Natural killer cell (primary cell): ENCODE data around the gene ACOT7. TPM values are rescaled to one million over a fixed set of nuclear protein-coding genes. Genes with fewer than 3 reads are reported as not detected.

ENCODE experiments used
- ATAC-seq, 3 donors: fragments of 150-1000 bp in 2 of 3; fragments of 200-7000 bp in 1 of 3; cut with Tn5 transposase; 1 replicate in 1 of 3; 2 replicates in 2 of 3; pipeline ENCODE4 v1.10.0; 2021; ENCODE audit warnings: mild to moderate bottlenecking in 2 of 3, moderate library complexity in 2 of 3
- DNase-seq, 2 donors: peaks; one replicate each; pipeline versions ENCODE4 v3.0.0 to v3.0.0-alpha.2; 2013 to 2021; ENCODE audit warnings: mixed read lengths in 1 of 2
- H3K27ac ChIP-seq: one replicate; pipeline ENCODE4 v1.5.1; 2013; ENCODE audit warnings: mild to moderate bottlenecking, low read length
- H3K27me3 ChIP-seq: one replicate; pipeline ENCODE4 v1.6.1; 2013; ENCODE audit warnings: low read length; ENCODE audit not compliant: control insufficient read depth, insufficient read depth
- H3K36me3 ChIP-seq: one replicate; pipeline ENCODE4 v1.6.1; 2013; ENCODE audit warnings: low read length; ENCODE audit not compliant: control insufficient read depth, insufficient read depth
- H3K4me1 ChIP-seq: one replicate; pipeline ENCODE4 v1.6.1; 2013; ENCODE audit warnings: low read length; ENCODE audit not compliant: control insufficient read depth, insufficient read depth
- H3K4me3 ChIP-seq: one replicate; pipeline ENCODE4 v1.5.1; 2013; ENCODE audit warnings: low read length
- H3K9me3 ChIP-seq: one replicate; pipeline ENCODE4 v1.6.1; 2013; ENCODE audit warnings: low read length; ENCODE audit not compliant: control insufficient read depth, insufficient read depth
- H3K27ac Mint-ChIP-seq, 2 donors: one replicate each; pipeline ENCODE4 v1.8.0; 2022; ENCODE audit warnings: mild to moderate bottlenecking in 2 of 2, mixed read lengths in 2 of 2, moderate library complexity in 1 of 2
- H3K27me3 Mint-ChIP-seq, 2 donors: one replicate each; pipeline ENCODE4 v1.8.0; 2022; ENCODE audit warnings: low read depth in 2 of 2, mixed read lengths in 2 of 2
- H3K36me3 Mint-ChIP-seq: one replicate; pipeline ENCODE4 v1.8.0; 2022; ENCODE audit warnings: mixed read lengths
- H3K4me1 Mint-ChIP-seq, 2 donors: one replicate each; pipeline ENCODE4 v1.8.0; 2022; ENCODE audit warnings: mixed read lengths in 2 of 2
- H3K4me3 Mint-ChIP-seq: one replicate; pipeline ENCODE4 v1.8.0; 2022; ENCODE audit warnings: mild to moderate bottlenecking, moderate library complexity, mixed read lengths
- H3K9me3 Mint-ChIP-seq, 2 donors: one replicate each; pipeline ENCODE4 v1.8.0; 2022; ENCODE audit warnings: mixed read lengths in 2 of 2
- WGBS: methylation state at CpG from one replicate; pipeline ENCODE4 v1.1.7; 2013; ENCODE audit warnings: missing lambda C conversion rate; ENCODE audit not compliant: insufficient coverage; 5-methylcytosine and 5-hydroxymethylcytosine counted together
- intact Hi-C: fragments of 100-400 bp; cut with micrococcal nuclease; formaldehyde crosslinking; loops from one replicate; pipeline ENCODE4 v1.14.2; 2022
- total RNA-seq, 4 donors: library from RNA; stranded (reverse); fragments of 120-200 nt in 1 of 4; gene quantifications; one replicate each; pipeline versions ENCODE4 v1.2.3 to v1.2.4, GENCODE V29; 2013 to 2022
- TF ChIP-seq, protein P1 (sequence below): fragments of 200-600 bp; IDR thresholded peaks from one replicate; pipeline ENCODE4 v1.8.0; 2022; ENCODE audit warnings: antibody characterized with exemption

ACOT7 gene
- total RNA-seq, 3 donors from 2014 or later (not counting 1 experiment from before 2014, with no cell fraction given), result 11.5 to 16.9 (median 15.4) TPM

DNA sequence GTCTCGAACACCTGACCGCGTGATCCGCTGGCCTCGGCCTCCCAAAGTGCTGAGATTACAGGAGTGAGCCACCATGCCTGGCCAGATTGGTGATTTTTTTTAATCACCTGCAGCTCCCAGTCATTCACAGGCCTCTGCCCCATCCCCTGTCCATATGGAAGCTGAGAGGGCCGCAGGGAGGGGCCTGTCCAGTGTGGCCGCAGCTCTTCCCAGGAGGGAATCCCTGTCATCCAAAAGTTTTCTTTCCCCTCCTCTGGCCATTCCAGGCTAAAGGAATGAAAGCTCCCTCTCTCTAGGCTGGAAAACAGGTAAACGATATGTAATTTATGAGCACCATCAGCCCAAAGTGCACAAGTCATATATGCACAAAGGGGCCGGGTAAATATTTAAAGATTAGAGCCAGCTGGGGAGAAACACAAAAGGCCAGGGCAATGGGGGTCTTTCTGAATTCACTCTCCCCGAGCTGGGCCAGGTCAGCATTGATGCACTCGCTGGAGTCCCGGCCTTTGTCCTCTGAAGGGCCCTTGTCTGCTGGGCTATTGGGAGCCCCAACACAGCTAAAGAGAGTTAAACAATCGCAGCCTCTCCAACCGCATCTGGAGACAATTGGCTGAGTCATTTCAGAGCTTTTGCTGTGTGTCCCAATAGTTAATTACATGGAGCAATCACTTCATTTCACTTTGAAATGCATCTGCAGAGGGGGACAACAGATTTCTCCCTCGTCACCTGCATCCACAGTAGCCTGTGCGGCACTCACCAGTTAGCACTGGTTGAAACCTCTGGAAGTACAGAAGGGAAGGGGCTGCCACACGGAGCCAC lies 153.4 kb downstream of the ACOT7 start:
- H3K27ac ChIP-seq, result no peak overlapping the region
- H3K27me3 Mint-ChIP-seq, result peaks cover 17 to 36% of the 10 kb centered on the region in 2 donors
- 44% methylated on average over 17 of the region's 17 CpGs for WGBS

DNA sequence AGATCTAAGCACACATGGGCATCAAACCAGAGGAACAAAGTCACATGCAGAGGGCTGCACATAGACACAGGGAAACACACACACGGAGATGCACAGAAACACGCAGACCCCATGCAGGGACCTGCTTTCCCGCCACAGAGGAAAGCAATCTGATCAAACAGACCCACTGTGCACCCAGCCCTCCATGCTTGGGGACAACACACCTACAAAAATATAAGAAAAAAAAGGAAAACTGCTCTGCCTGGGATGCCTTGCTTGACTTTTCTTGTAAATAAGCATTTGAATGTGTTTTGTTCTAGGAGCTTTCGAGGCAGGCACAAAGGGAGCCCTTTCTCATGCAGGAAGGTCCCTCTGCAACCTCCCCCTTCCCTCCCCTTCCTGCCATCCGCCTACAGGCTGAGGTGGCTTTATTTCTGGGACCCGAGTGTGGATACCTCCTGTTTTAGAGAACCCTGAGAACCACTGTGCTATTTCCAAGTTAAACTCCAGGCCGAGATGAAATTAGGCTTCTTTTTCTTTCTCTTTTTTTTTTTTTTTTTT lies 154.3 kb downstream of the ACOT7 start:
- Histone ChIP-seq H3K9me3 (no peaks in the 10 kb centered on the region), H3K36me3 (no peaks in the 10 kb centered on the region), H3K4me1 (peaks cover 14% of the 10 kb centered on the region), H3K27me3 (peaks cover 31% of the 10 kb centered on the region), H3K27ac (no peak overlapping the region), H3K4me3 (no peak overlapping the region)
- Mint-ChIP-seq H3K4me3 (no peak overlapping the region), H3K27me3 (peaks cover 17 to 34% of the 10 kb centered on the region in 2 donors), H3K9me3 (no peaks in the 10 kb centered on the region), H3K27ac (no peak overlapping the region), H3K4me1 (peaks cover 16 to 18% of the 10 kb centered on the region in 2 donors), H3K36me3 (no peaks in the 10 kb centered on the region)
- ATAC-seq, result no peak
- intact Hi-C loops, result no loop called here
- TF ChIP-seq, protein P1, sequence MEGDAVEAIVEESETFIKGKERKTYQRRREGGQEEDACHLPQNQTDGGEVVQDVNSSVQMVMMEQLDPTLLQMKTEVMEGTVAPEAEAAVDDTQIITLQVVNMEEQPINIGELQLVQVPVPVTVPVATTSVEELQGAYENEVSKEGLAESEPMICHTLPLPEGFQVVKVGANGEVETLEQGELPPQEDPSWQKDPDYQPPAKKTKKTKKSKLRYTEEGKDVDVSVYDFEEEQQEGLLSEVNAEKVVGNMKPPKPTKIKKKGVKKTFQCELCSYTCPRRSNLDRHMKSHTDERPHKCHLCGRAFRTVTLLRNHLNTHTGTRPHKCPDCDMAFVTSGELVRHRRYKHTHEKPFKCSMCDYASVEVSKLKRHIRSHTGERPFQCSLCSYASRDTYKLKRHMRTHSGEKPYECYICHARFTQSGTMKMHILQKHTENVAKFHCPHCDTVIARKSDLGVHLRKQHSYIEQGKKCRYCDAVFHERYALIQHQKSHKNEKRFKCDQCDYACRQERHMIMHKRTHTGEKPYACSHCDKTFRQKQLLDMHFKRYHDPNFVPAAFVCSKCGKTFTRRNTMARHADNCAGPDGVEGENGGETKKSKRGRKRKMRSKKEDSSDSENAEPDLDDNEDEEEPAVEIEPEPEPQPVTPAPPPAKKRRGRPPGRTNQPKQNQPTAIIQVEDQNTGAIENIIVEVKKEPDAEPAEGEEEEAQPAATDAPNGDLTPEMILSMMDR, result no peak
- 20% methylated on average over 7 of the region's 7 CpGs for WGBS
- DNase-seq, result no peak

More for the DNA sequence above, 153.4 kb downstream of the ACOT7 start:
- Histone ChIP-seq H3K36me3 (no peaks in the 10 kb centered on the region), H3K4me3 (no peak overlapping the region), H3K27me3 (peaks cover 36% of the 10 kb centered on the region), H3K9me3 (no peaks in the 10 kb centered on the region), H3K4me1 (peaks cover 6% of the 10 kb centered on the region)
- Mint-ChIP-seq H3K27ac (no peak overlapping the region), H3K4me1 (peaks cover 7 to 10% of the 10 kb centered on the region in 2 donors), H3K4me3 (no peak overlapping the region), H3K36me3 (no peaks in the 10 kb centered on the region), H3K9me3 (no peaks in the 10 kb centered on the region)
- intact Hi-C loops, result loop anchor here (5.0 kb wide), 1 partner anchor 133 kb away; no protein-coding TSS in a partner anchor
- TF ChIP-seq, protein P1, result no peak
- DNase-seq, result no peak
- ATAC-seq, result no peak

DNA sequence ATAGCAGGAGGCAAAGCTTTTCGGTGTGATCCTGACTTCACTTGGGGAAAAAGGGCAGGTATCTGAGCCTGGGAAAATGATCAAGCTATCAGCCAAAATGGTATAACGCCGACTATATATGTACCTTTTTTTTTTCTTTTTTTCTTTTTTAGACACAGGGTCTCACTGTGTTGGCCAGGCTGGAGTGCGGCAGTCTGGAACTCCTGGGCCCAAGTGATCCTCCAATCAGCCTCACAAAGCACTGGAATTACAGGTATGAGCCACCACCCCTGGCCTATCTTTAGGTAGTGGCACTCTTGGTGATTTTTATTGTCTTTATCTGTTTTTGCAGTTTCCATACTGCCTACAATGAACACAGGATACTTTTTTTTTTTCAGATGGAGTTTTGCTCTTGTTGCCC lies 156.5 kb downstream of the ACOT7 start:
- Histone ChIP-seq H3K4me1 (peaks cover 14% of the 10 kb centered on the region), H3K27ac (no peak overlapping the region), H3K36me3 (peaks cover 7% of the 10 kb centered on the region), H3K4me3 (no peak overlapping the region), H3K27me3 (peaks cover 16% of the 10 kb centered on the region), H3K9me3 (no peaks in the 10 kb centered on the region)
- no peak for DNase-seq
- peaks cover 16 to 23% of the 10 kb centered on the region in 2 donors for H3K4me1 Mint-ChIP-seq
- peaks cover 17 to 23% of the 10 kb centered on the region in 2 donors for H3K27me3 Mint-ChIP-seq
- H3K9me3 Mint-ChIP-seq, result no peaks in the 10 kb centered on the region
- no peak overlapping the region for H3K27ac Mint-ChIP-seq
- intact Hi-C loops, result no loop called here
- 100% methylated on average over 4 of the region's 4 CpGs for WGBS
- no peaks in the 10 kb centered on the region for H3K36me3 Mint-ChIP-seq
- peak overlapping the region; percentile 45 for H3K4me3 Mint-ChIP-seq
- TF ChIP-seq, protein P1, result no peak
- no peak for ATAC-seq
